B cell (primary cell): ENCODE measurements around the gene NPIPB4. TPM values are rescaled to one million over a fixed set of nuclear protein-coding genes. Genes with fewer than 3 reads are reported as not detected.
"Not testable (repeated sequence)": the region's sequence is repeated elsewhere in the genome, so short reads cannot be mapped to it uniquely, and the experiment has no call there.

Experiments
- ATAC-seq: fragments of 200-7000 bp; cut with Tn5 transposase; one replicate; pipeline ENCODE4 v1.10.0; 2021; ENCODE audit warnings: low read depth, mild to moderate bottlenecking, moderate number of reproducible peaks, moderate library complexity
- CTCF ChIA-PET: fragments of 350-600 bp; sonication (Branson Sonifier 250); formaldehyde crosslinking; loops from one replicate; lab custom pipeline; 2021; ENCODE audit warnings: antibody characterized with exemption, inconsistent platforms; lab: Charles Lee
- POLR2A ChIA-PET: fragments of 350-600 bp; sonication (Branson Sonifier 250); formaldehyde crosslinking; loops from one replicate; lab custom pipeline; 2021; ENCODE audit warnings: antibody characterized with exemption; lab: Charles Lee
- DNase-seq: peaks from one replicate; pipeline ENCODE4 v3.0.0; 2013
- H2AFZ ChIP-seq: 2 replicates; pipeline ENCODE4 v1.6.1; 2012; ENCODE audit warnings: mild to moderate bottlenecking, low read depth, low read length; ENCODE audit not compliant: insufficient read depth, poor library complexity, severe bottlenecking
- H3K27ac ChIP-seq, 2 donors: 1 replicate in 1 of 2; 2 replicates in 1 of 2; pipeline ENCODE4 v1.5.1; 2012 to 2013; ENCODE audit warnings: low read length in 2 of 2, mild to moderate bottlenecking in 2 of 2, moderate library complexity in 1 of 2
- H3K27me3 ChIP-seq, 4 experiments: fragments of 200-600 bp in 1 of 4; sonication (generic) in 1 of 4; replicated peaks in 1 of 4; 1 replicate in 2 of 4; 2 replicates in 2 of 4; pipeline versions ENCODE4 v1.6.1 to v1.7.0; 2013 to 2016; ENCODE audit warnings: low read length in 3 of 4, mild to moderate bottlenecking in 2 of 4, mixed read lengths in 1 of 4, moderate library complexity in 1 of 4; ENCODE audit not compliant: insufficient read depth in 4 of 4, control insufficient read depth in 3 of 4; ENCODE audit errors: control extremely low read depth in 1 of 4
- H3K36me3 ChIP-seq, 2 experiments: replicated peaks in 1 of 2; 1 replicate in 1 of 2; 2 replicates in 1 of 2; pipeline versions ENCODE4 v1.6.1 to v1.7.1; 2013; ENCODE audit warnings: low read length in 1 of 2; ENCODE audit not compliant: insufficient read depth in 2 of 2, control insufficient read depth in 1 of 2; ENCODE audit errors: control extremely low read depth in 1 of 2, extremely low read depth in 1 of 2
- H3K4me1 ChIP-seq, 2 donors: fragments of 200-600 bp in 1 of 2; sonication (generic) in 1 of 2; 1 replicate in 1 of 2; 2 replicates in 1 of 2; pipeline versions ENCODE4 v1.5.1 to v1.6.1; 2013 to 2017; ENCODE audit warnings: low read length in 2 of 2; ENCODE audit not compliant: control insufficient read depth in 2 of 2, insufficient read depth in 2 of 2
- H3K4me2 ChIP-seq: replicated peaks from 2 replicates; pipeline ENCODE3; 2012; ENCODE audit warnings: mild to moderate bottlenecking, low read depth, low read length; ENCODE audit not compliant: poor library complexity, severe bottlenecking
- H3K4me3 ChIP-seq, 5 experiments: fragments of 200-600 bp in 1 of 5; sonication (generic) in 1 of 5; 1 replicate in 3 of 5; 2 replicates in 2 of 5; pipeline versions ENCODE4 v1.5.1 to v1.7.0; 2011 to 2016; ENCODE audit warnings: low read length in 4 of 5, mild to moderate bottlenecking in 4 of 5, low read depth in 2 of 5, control low read depth in 1 of 5, moderate library complexity in 1 of 5; ENCODE audit not compliant: insufficient read depth in 1 of 5; ENCODE audit errors: control extremely low read depth in 1 of 5, extremely low read depth in 1 of 5
- H3K79me2 ChIP-seq: fragments of 200-600 bp; sonication (generic); one replicate; pipeline ENCODE4 v1.6.0; 2016; ENCODE audit warnings: low read length; ENCODE audit not compliant: control insufficient read depth, insufficient read depth
- H3K9ac ChIP-seq: fragments of 200-600 bp; sonication (generic); 2 replicates; pipeline ENCODE4 v1.6.1; 2017; ENCODE audit warnings: mild to moderate bottlenecking, low read length, moderate library complexity
- H3K9me3 ChIP-seq, 3 donors: one replicate each; pipeline versions ENCODE4 v1.6.1 to v1.7.1; 2013; ENCODE audit warnings: low read length in 2 of 3; ENCODE audit not compliant: control insufficient read depth in 2 of 3, insufficient read depth in 1 of 3; ENCODE audit errors: control extremely low read depth in 1 of 3
- H4K20me1 ChIP-seq: 2 replicates; pipeline ENCODE4 v1.6.0; 2012; ENCODE audit warnings: mild to moderate bottlenecking, low read length; ENCODE audit not compliant: insufficient read depth, control insufficient read depth, poor library complexity, severe bottlenecking
- H3K27ac Mint-ChIP-seq: one replicate; pipeline ENCODE4 v1.8.0; 2021; ENCODE audit warnings: mixed read lengths
- H3K27me3 Mint-ChIP-seq: one replicate; pipeline ENCODE4 v1.8.0; 2021; ENCODE audit warnings: mixed read lengths
- H3K4me1 Mint-ChIP-seq: one replicate; pipeline ENCODE4 v1.8.0; 2021; ENCODE audit warnings: mixed read lengths
- H3K4me3 Mint-ChIP-seq: one replicate; pipeline ENCODE4 v1.8.0; 2021; ENCODE audit warnings: mixed read lengths
- H3K9me3 Mint-ChIP-seq: one replicate; pipeline ENCODE4 v1.8.0; 2022; ENCODE audit warnings: mixed read lengths; ENCODE audit not compliant: insufficient read depth
- WGBS: methylation state at CpG from one replicate; pipeline ENCODE4 v1.1.5; 2013; ENCODE audit warnings: missing lambda C conversion rate; ENCODE audit not compliant: insufficient coverage; 5-methylcytosine and 5-hydroxymethylcytosine counted together
- intact Hi-C: fragments of 100-400 bp; cut with micrococcal nuclease; formaldehyde crosslinking; loops from one replicate; pipeline ENCODE4 v1.10.0; 2022
- polyA plus RNA-seq: library from polyadenylated mRNA; depleted of rRNA; stranded (reverse); fragments of >200 nt; gene quantifications from 2 replicates; pipeline ENCODE4 v1.2.3, GENCODE V29; 2012
- total RNA-seq, 2 donors: library from RNA; stranded (reverse); fragments of 120-200 nt in 1 of 2; gene quantifications; 1 replicate in 1 of 2; 2 replicates in 1 of 2; pipeline versions ENCODE4 v1.2.3 to v1.2.4, GENCODE V29; 2013 to 2022

NPIPB4 gene
- total and polyA plus RNA-seq, 2 donors (not counting 1 experiment from before 2014, with no cell fraction given) = 72.0 to 650 TPM

GRCh38 chr16:21815694-21816093 is 41.9 kb downstream of the NPIPB4 start:
- not testable (repeated sequence) for ATAC-seq

GRCh38 chr16:21802375-21802663 is 55.2 kb downstream of the NPIPB4 start:
- H3K4me1 ChIP-seq, H3K27ac Mint-ChIP-seq, DNase-seq, H3K36me3 ChIP-seq, H3K9ac ChIP-seq, POLR2A ChIA-PET, H3K4me3 ChIP-seq, H2AFZ ChIP-seq, H3K4me3 Mint-ChIP-seq, intact Hi-C loops, H4K20me1 ChIP-seq, ATAC-seq, H3K27me3 Mint-ChIP-seq, H3K9me3 Mint-ChIP-seq, H3K4me1 Mint-ChIP-seq, H3K9me3 ChIP-seq, H3K4me2 ChIP-seq, H3K79me2 ChIP-seq, H3K27ac ChIP-seq, H3K27me3 ChIP-seq: not testable (repeated sequence)
- WGBS = no CpG with 5 or more reads among the region's 2 CpGs
- CTCF ChIA-PET = interaction anchor here (1.3 kb wide), 1 partner anchor 145 kb away, joined by 4 read pairs; no protein-coding TSS in a partner anchor

More at GRCh38 chr16:21815694-21816093, 41.9 kb downstream of the NPIPB4 start:
- H3K27me3 ChIP-seq, H3K79me2 ChIP-seq, H3K27me3 Mint-ChIP-seq, DNase-seq, H3K4me3 ChIP-seq, H3K4me2 ChIP-seq, H3K27ac ChIP-seq, H3K9ac ChIP-seq, CTCF ChIA-PET, H2AFZ ChIP-seq, H3K9me3 Mint-ChIP-seq, H3K4me1 ChIP-seq, H3K27ac Mint-ChIP-seq, intact Hi-C loops, H4K20me1 ChIP-seq, H3K36me3 ChIP-seq, POLR2A ChIA-PET, H3K4me3 Mint-ChIP-seq, H3K9me3 ChIP-seq: not testable (repeated sequence)
- WGBS = no CpG with 5 or more reads among the region's 11 CpGs
- H3K4me1 Mint-ChIP-seq = peaks cover 13% of the 10 kb centered on the region
